Endodermal cell (in vitro differentiated cells): Measurements from ENCODE around the gene HIRA. TPM values are rescaled to one million over a fixed set of nuclear protein-coding genes. Genes with fewer than 3 reads are reported as not detected.

Experiments
- DNase-seq: peaks from one replicate; pipeline ENCODE4 v3.0.0-alpha.2; 2017
- H3K27ac ChIP-seq: 2 replicates; pipeline ENCODE4 v1.5.1; 2013; ENCODE audit warnings: mild to moderate bottlenecking, low read depth, low read length, moderate library complexity
- H3K27me3 ChIP-seq: 2 replicates; pipeline ENCODE4 v1.6.1; 2013; ENCODE audit warnings: mild to moderate bottlenecking, low read length, moderate library complexity; ENCODE audit not compliant: insufficient read depth, control insufficient read depth, poor library complexity, severe bottlenecking
- H3K36me3 ChIP-seq: 2 replicates; pipeline ENCODE4 v1.7.0; 2013; ENCODE audit warnings: mild to moderate bottlenecking, low read length, moderate library complexity; ENCODE audit not compliant: control insufficient read depth, insufficient read depth
- H3K4me1 ChIP-seq: one replicate; pipeline ENCODE4 v1.7.0; 2013; ENCODE audit warnings: low read length; ENCODE audit not compliant: control insufficient read depth, insufficient read depth
- H3K4me3 ChIP-seq: 2 replicates; pipeline ENCODE4 v1.5.1; 2013; ENCODE audit warnings: mild to moderate bottlenecking, low read length, moderate library complexity
- H3K9ac ChIP-seq: 2 replicates; pipeline ENCODE4 v1.6.1; 2013; ENCODE audit warnings: mild to moderate bottlenecking, low read length, moderate library complexity; ENCODE audit not compliant: poor library complexity, severe bottlenecking; ENCODE audit errors: extremely low read depth
- H3K9me3 ChIP-seq: 2 replicates; pipeline ENCODE4 v1.6.1; 2013; ENCODE audit warnings: mild to moderate bottlenecking, low read length, moderate library complexity; ENCODE audit not compliant: control insufficient read depth
- H3K27ac Mint-ChIP-seq: 2 replicates; pipeline ENCODE4 v1.8.0; 2020; ENCODE audit warnings: mixed read lengths
- H3K27me3 Mint-ChIP-seq: 2 replicates; pipeline ENCODE4 v1.8.0; 2021; ENCODE audit warnings: mild to moderate bottlenecking, mixed read lengths; ENCODE audit not compliant: insufficient read depth
- H3K36me3 Mint-ChIP-seq: 2 replicates; pipeline ENCODE4 v1.8.0; 2020; ENCODE audit warnings: low read depth, mixed read lengths
- H3K4me1 Mint-ChIP-seq: 2 replicates; pipeline ENCODE4 v1.8.0; 2020; ENCODE audit warnings: mixed read lengths
- H3K4me3 Mint-ChIP-seq: 2 replicates; pipeline ENCODE4 v1.8.0; 2020; ENCODE audit warnings: mild to moderate bottlenecking, moderate library complexity, mixed read lengths
- H3K9me3 Mint-ChIP-seq: 2 replicates; pipeline ENCODE4 v1.8.0; 2020; ENCODE audit warnings: mild to moderate bottlenecking, mixed read lengths
- WGBS, 2 experiments: methylation state at CpG; one replicate each; pipeline versions ENCODE4 v1.1.5 to v1.1.7; 2013; ENCODE audit warnings: missing lambda C conversion rate in 2 of 2, mixed read lengths in 1 of 2; ENCODE audit not compliant: insufficient coverage in 1 of 2, insufficient read length in 1 of 2; 5-methylcytosine and 5-hydroxymethylcytosine counted together
- total RNA-seq, 2 donors: library from RNA; stranded (reverse); fragmentation: NEBNext Ultra II Directional in 1 of 2; extraction: Animal tissue kit (Norgen Biotek cat#: 25700) in 1 of 2; gene quantifications; 2 replicates in 1 of 2; 3 replicates in 1 of 2; pipeline ENCODE4 v1.2.1, GENCODE V29; 2021
- TF ChIP-seq, protein P1 (sequence below): fragments of 200-600 bp; sonication (generic); conservative IDR thresholded peaks from 2 replicates; pipeline ENCODE4 v1.5.0; 2021; ENCODE audit warnings: antibody characterized with exemption, mild to moderate bottlenecking

Gene HIRA
- total RNA-seq, 2 donors from 2014 or later = 44.8 to 46.6 TPM

DNA sequence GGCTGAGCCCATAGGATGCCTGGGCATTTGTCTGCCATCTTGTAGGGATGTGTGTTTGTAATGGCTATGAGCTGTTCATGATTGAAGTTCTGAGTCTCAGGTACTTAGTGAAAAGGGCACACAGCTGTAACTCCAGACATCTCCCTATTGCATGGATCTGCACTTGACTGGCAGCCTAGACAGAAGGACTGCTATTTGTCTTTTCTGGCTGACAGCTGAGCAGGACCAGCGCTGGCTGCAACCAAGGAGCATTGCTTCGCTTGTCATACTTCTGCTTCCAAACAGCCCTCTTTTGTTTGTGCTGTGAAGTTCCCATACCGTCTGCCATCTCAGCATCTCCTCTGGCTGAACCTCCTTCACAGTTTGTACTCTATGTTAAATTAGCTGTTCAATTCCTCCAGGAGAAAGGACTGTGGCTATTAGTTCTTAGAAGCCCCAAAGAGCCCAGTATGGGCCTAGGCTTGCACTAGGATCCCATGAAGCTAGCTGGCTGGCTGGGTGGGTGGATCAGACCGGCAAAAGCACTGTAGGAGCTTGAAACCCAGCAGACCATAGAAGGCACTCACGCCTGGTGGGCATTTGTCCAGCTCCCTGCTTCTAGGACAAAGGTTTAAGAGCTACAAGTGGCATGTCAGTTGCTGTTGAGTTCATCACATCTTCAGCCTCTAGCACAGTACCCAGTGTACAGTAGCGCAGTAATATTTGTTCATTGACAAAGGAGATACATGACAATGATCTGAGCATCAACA lies 20.4 kb downstream of the HIRA start:
- H3K27ac Mint-ChIP-seq = no peak overlapping the region
- peaks cover 34% of the 10 kb centered on the region for H3K36me3 Mint-ChIP-seq
- Histone ChIP-seq H3K9ac (no peak overlapping the region), H3K4me1 (no peaks in the 10 kb centered on the region), H3K4me3 (no peak overlapping the region), H3K9me3 (no peaks in the 10 kb centered on the region), H3K27me3 (no peaks in the 10 kb centered on the region), H3K36me3 (peaks cover 43% of the 10 kb centered on the region), H3K27ac (no peak overlapping the region)
- TF ChIP-seq, protein P1, sequence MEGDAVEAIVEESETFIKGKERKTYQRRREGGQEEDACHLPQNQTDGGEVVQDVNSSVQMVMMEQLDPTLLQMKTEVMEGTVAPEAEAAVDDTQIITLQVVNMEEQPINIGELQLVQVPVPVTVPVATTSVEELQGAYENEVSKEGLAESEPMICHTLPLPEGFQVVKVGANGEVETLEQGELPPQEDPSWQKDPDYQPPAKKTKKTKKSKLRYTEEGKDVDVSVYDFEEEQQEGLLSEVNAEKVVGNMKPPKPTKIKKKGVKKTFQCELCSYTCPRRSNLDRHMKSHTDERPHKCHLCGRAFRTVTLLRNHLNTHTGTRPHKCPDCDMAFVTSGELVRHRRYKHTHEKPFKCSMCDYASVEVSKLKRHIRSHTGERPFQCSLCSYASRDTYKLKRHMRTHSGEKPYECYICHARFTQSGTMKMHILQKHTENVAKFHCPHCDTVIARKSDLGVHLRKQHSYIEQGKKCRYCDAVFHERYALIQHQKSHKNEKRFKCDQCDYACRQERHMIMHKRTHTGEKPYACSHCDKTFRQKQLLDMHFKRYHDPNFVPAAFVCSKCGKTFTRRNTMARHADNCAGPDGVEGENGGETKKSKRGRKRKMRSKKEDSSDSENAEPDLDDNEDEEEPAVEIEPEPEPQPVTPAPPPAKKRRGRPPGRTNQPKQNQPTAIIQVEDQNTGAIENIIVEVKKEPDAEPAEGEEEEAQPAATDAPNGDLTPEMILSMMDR = no peak
- H3K4me3 Mint-ChIP-seq = no peak overlapping the region
- DNase-seq = no peak
- H3K4me1 Mint-ChIP-seq = no peaks in the 10 kb centered on the region
- H3K27me3 Mint-ChIP-seq = no peaks in the 10 kb centered on the region
- WGBS, 2 experiments = 94 to 98% methylated on average over 6 of the region's 6 CpGs
- H3K9me3 Mint-ChIP-seq = no peaks in the 10 kb centered on the region

DNA sequence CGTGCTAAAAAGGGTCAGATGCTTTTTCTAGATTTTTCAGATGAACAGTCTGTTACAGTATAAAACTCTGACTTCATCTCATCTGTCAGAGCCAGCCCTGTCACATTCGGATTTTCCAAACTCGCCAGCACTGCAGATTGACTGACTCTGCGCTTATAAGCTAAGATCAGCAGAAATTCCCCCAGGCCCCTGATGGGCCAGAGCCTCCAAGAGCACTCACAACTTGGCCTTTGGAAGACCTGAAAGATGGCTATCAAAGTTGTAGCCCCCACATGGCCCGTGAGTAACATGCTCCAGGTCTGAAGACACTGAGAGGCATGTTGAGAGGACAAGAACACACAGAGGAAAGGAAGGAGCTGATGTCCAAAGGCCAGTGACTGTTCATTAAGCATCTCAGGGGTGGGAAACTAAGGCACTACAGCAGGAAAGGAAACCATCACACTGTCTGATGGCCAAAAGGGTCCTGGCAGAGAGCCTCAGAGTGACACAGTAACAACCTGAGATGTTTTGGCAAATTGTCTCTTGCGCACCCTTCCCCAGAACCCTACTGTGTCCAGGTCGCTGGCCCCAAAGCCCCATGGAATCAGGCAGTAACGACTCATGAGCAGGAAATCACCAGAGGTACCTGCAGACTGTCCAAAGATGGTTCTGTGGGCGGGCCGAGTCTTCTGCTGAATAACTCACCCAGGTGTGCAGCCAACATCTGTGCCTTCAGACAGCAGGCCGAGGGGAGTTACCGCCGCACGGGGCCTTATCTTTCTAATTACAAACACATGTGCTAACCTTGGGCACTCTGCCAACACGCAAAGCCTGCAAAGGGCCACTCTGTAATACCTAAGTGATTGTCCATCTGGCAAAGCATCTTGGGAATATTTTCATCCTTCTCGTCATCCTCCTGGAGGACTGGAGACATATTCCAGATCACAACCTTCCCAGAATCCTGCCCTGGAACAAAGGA lies 23.6 kb downstream of the HIRA start:
- Histone ChIP-seq H3K36me3 (peaks cover 70% of the 10 kb centered on the region), H3K27ac (no peak overlapping the region), H3K27me3 (no peaks in the 10 kb centered on the region), H3K9me3 (no peaks in the 10 kb centered on the region), H3K4me3 (no peak overlapping the region), H3K9ac (no peak overlapping the region), H3K4me1 (no peaks in the 10 kb centered on the region)
- Mint-ChIP-seq H3K36me3 (peaks cover 55% of the 10 kb centered on the region), H3K4me3 (no peak overlapping the region), H3K27ac (no peak overlapping the region), H3K9me3 (no peaks in the 10 kb centered on the region), H3K4me1 (no peaks in the 10 kb centered on the region), H3K27me3 (no peaks in the 10 kb centered on the region)
- TF ChIP-seq, protein P1 = no peak
- no peak for DNase-seq
- 94 to 99% methylated on average over 16 of the region's 16 CpGs for WGBS, 2 experiments

DNA sequence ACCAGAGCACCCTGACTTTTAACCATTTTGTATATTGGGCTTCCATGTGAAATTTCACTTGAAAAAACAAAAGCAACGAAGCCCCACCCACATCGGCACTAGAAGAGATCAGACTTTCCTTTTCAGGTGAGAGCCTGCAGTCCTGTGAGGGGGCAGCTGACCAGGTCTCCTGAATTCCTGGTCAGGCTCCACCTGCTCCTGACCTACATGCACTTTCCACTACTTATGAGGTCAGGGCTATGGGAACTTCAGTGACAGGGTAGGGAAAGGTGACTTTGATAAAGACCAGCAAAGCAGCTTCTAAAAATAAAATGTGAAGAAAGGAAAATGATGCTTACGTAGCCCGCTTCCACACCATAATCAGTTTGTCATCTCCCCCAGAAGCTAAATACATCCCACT lies 24.7 kb downstream of the HIRA start:
- TF ChIP-seq, protein P1 = no peak
- no peak for DNase-seq
- no peaks in the 10 kb centered on the region for H3K9me3 Mint-ChIP-seq
- no peak overlapping the region for H3K27ac Mint-ChIP-seq
- no peaks in the 10 kb centered on the region for H3K4me1 ChIP-seq
- no peak overlapping the region for H3K9ac ChIP-seq
- peaks cover 57% of the 10 kb centered on the region for H3K36me3 Mint-ChIP-seq
- H3K4me3 ChIP-seq = no peak overlapping the region
- H3K27ac ChIP-seq = no peak overlapping the region
- no peaks in the 10 kb centered on the region for H3K27me3 Mint-ChIP-seq
- 94 to 100% methylated on average over 1 to 4 of the region's 4 CpGs for WGBS, 2 experiments
- peaks cover 76% of the 10 kb centered on the region for H3K36me3 ChIP-seq
- H3K4me1 Mint-ChIP-seq = no peaks in the 10 kb centered on the region
- H3K27me3 ChIP-seq = no peaks in the 10 kb centered on the region
- H3K4me3 Mint-ChIP-seq = no peak overlapping the region
- H3K9me3 ChIP-seq = no peaks in the 10 kb centered on the region
